CD4-positive, alpha-beta T cell treated with Interferon gamma for 1 hour (primary cell): Measurements from ENCODE around the gene CCDC88C.
A peak's percentile ranks its signal among the peaks of the same experiment; 100 is the strongest.
"Not testable (repeated sequence)": the region's sequence is repeated elsewhere in the genome, so short reads cannot be mapped to it uniquely, and the experiment has no call there.

ENCODE experiments used
- DNase-seq: peaks from one replicate; pipeline ENCODE4 v3.0.0-alpha.2; 2020

CCDC88C gene

GRCh38 chr14:91241863-91242262, 175.8 kb downstream of the CCDC88C start:
- DNase-seq, result peak; percentile 51

GRCh38 chr14:91238661-91239060, 179.0 kb downstream of the CCDC88C start:
- DNase-seq, result no peak

- no peak for DNase-seq
These were observed 179.5 kb downstream of the CCDC88C start for GRCh38 chr14:91238085-91238484.

DNA sequence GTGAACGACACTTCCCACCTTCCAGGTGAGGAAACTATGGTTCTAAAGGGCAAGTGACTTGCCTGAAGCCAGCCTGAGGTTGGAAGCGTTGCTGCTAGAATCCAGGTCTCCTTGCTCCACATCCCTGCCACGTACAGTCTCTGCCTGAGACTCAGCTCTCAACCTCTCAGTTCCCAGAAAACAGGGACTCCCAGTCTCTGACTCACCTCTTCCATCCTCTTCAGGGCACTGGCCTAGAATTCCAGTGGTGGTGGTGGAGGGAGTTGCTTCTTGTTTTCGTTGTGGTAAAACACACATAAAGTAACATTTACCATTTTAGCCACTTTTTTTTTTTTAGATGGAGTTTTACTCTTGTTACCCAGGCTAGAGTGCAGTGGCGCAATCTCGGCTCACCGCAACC, 180.4 kb downstream of the CCDC88C start:
- no peak for DNase-seq

- no peak for DNase-seq
These were observed 181.8 kb downstream of the CCDC88C start for GRCh38 chr14:91235841-91236240.

GRCh38 chr14:91234791-91235114, 182.9 kb downstream of the CCDC88C start:
- DNase-seq, result no peak

DNA sequence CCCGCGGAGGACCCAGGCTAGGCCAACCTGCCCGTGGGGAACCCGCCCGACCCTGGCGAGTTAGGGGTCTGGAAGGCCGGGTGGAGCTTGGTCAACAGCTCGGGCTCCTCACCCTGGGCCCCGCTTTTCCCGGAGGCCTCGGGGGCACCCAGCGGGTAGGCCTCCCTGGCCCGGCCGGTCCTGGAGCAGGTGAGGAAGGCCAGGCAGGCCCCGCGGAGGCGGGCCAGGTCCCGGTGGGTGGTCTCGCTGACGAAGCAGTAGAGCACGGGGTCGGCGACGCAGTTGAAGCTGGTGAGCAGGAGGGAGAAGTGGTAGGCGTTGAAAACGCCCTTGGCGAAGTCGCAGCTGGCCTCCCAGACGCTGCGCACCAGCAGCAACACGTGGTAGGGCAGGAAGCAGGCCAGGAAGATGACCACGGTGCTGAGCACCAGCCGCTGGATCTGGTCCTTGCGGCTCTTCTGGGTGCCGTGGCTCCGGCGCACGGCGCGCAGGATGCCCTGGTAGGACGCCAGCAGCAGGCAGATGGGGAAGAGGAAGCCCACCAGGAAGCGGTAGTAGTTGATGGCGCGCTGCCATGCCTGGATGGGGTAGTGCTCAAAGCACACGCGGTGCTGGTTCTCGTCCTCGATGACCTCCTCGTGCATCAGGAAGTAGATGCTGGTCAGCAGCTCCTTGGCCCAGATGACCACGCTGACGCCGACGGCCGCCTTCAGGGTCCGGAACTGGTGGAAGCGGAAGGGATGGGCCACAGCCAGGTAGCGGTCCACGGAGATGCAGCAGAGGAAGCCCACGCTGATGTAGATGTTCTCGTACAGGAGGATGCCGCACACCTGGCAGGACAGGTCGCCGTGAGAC, 183.5 kb downstream of the CCDC88C start:
- no peak for DNase-seq

DNA sequence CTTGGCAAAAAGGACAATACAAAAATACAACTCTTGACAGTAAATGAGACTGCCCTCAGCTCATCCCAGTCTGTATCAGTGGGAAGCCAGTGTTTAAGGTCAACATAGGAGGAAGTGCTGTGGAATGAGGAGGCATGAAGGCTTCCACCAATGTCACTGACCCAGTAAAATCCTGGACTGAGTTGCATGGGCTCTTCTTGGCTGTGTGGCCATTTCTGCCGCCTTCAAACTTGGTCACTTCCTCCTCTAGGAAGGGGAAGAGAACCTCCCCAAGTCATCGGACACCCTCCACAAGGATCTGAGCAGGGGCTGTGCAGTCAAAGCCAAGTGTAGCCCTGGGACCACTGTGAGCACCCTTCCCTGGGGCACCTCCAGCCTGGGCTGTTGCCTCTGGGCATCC, 185.0 kb downstream of the CCDC88C start:
- DNase-seq, result no peak

GRCh38 chr14:91232052-91232451, 185.6 kb downstream of the CCDC88C start:
- no peak for DNase-seq

DNA sequence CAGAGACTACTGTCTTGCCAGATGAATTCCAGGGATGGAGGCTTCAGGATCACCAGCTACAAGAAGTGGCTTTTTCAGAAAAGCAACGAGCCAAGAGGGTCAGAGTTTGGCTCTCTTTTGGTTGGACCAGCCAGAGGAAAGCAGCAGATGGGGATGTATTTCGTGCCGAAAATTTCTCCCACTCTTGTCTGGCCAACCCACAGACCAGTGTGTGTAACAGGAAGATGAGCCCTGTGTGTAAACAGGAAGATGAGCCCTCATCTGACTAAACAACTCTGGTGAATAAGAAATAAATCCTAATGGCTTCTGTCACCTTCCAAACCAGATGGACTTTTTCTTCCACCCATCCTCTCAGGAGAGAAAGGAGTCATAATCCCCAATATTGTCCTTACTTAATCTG, 186.2 kb downstream of the CCDC88C start:
- DNase-seq, result no peak

- no peak for DNase-seq
These were observed 187.1 kb downstream of the CCDC88C start for GRCh38 chr14:91230397-91231035.

DNA sequence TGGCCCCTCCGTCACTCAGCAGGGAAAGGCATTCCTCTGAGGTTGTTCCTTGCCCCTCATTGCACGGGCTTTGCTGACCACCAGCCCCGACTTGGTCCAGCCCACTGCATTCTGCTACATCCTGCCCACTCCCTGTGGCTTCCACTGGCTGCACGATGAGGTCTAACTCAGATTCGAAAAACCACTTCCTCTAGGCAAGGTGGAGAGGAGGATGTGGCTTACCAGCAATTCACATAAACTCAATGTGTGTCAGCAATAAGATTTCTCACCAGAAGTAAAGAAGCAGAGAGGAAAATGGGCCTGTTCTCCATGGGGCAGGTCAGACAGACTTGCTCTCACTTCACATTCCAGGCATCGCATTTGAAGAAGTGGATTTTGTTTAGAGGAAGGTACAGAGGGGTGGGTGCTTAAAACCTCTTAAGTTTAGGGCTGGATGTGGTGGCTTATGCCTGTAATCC, 187.8 kb downstream of the CCDC88C start:
- DNase-seq, result peak; percentile 55

DNA sequence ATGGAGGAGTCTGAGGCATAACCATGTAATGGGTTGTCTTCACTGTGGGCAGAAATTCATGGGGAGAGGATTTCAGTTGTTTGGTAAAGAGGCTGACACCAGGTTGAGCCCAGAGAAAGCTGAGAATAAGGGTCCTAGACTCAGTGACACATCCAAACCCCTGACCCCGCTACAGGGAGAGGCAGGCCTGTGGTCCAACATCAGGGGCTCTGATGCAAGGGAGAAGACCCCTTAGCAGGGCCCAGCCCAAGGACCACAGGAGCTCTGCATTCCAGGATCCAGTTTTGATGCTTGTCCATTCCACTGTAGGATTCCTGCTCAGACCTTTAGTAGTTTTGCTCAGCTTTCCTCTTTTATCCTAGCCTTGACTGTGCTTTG, 188.6 kb downstream of the CCDC88C start:
- no peak for DNase-seq

- peak; percentile 73 for DNase-seq
These were observed 189.3 kb downstream of the CCDC88C start for GRCh38 chr14:91228112-91229004.

DNA sequence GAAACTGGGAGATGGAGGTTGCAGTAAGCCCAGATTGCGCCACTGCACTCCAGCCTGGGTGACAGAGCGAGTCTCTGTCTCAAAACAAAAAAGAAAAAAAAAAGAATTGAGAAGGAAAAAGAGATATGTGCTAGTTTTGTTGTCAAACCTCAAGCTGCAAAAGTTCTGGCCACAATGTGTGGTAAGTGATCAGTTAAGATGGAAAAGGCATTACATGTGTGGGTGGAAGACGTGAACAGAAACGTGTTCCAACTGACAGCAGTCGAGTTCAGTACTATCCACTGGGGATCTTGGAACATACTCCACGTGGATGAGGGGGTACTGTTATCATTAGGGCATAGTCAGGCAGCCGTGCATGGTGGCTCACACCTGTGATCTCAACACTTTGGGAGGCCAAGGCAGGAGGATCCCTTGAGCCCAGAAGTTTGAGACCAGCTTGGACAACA, 190.4 kb downstream of the CCDC88C start:
- no peak for DNase-seq

- not testable (repeated sequence) for DNase-seq
These were observed 191.3 kb downstream of the CCDC88C start for GRCh38 chr14:91226360-91226759.

DNA sequence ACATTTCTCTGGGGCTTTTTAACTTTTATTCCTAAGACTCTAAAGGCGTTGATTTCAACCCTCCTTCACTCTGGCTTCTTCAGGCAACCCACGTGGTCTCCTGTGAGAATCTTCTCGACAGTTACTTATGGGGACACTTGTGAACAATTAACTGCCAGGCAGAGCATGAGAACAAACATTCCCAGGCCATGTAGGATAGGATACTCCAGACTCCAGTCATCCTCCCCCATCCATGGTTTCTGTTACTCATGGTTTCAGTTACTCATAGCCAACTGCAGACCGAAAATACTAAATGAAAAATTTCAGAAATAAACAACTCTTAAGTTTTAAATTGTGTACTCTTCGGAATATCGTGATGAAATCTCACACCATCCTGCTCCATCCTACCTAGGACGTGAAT, 192.6 kb downstream of the CCDC88C start:
- DNase-seq, result no peak

DNA sequence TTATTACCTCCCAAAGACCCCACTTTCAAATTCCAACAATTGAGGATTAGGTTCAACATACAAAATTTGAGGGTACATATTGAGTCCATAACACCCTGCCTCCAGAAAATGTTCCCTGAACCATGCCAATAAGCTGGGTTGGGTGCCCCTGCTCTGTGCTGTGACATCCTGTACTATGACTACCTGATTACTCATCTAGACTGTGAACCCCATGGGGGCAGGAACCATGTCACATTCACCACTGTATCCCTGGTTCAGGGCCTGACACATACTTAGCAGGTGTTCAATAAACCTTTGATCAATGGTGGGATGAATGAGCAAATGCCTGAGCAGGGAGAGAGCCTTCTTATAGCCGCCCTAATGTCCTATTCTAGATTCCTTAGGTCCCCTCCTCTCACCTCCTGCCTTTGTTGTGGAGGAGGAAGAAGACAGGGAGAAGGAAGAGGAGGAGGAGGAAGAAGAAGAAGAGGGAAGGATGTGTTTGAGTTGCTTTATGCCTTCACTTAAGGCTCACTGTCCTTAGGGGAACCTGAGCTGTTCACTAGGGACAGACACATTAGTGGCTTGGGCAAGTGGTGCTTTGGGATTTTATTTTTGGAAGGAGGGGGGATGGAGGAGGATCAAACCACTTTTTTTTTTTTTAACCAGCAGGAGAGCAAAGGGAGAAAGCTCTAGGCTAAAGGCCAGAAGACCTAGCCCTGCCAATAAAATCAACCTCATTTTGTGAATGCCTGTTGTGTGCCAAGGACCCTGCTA, 194.4 kb downstream of the CCDC88C start:
- DNase-seq, result no peak
